SK-N-MC (cell line): ENCODE data around the gene ARHGAP22.

ENCODE experiments used
- EZH2 ChIP-seq: fragments of 200-600 bp; sonication (generic); IDR thresholded peaks from one replicate; pipeline ENCODE4 v1.6.1; 2017; ENCODE audit warnings: antibody characterized with exemption
- FOXP2 ChIP-seq: optimal IDR thresholded peaks from 2 replicates; pipeline ENCODE3; 2011; ENCODE audit warnings: mild to moderate bottlenecking, moderate library complexity; ENCODE audit not compliant: insufficient read depth; ENCODE audit errors: extremely low read length, control extremely low read depth
- POLR2AphosphoS5 ChIP-seq: IDR thresholded peaks from 2 replicates; pipeline ENCODE4 v1.6.1; 2012; ENCODE audit warnings: mild to moderate bottlenecking, low read depth, low read length, borderline replicate concordance

GRCh38 chr10:48568546-48568945, 36.3 kb downstream of the ARHGAP22 start:
- no peak for TF ChIP-seq POLR2AphosphoS5
- TF ChIP-seq EZH2 = no peak
- TF ChIP-seq FOXP2 = no peak
